ENCODE measurements around the gene CHTF18. TPM values are rescaled to one million over a fixed set of nuclear protein-coding genes. Genes with fewer than 3 reads are reported as not detected.
A peak's percentile ranks its signal among the peaks of the same experiment; 100 is the strongest.

CHTF18 gene
- total and polyA plus RNA-seq, 9 of the 15 experiments (the other 6 are each of a cell fraction or from before 2014, with no cell fraction given) = 2.5 to 123 (median 17.0) TPM

- TF ChIP-seq TGIF2 (CRISPR knock-in tag; IDR thresholded peaks at IDR 0.05) = peak; percentile 42; the same call in 1 of the 2 replicates
- TF ChIP-seq CHD1 (IDR thresholded peaks at IDR 0.05; ENCODE audit: low read length) = peak; percentile 35
- TF ChIP-seq SAFB (IDR thresholded peaks at IDR 0.05; ENCODE audit: borderline replicate concordance, low read depth, low read length) = 0 out of 2 replicates have a peak, but pooled peaks have one; percentile 12
Observed at GRCh38 chr16:740459-740763, 48.0 kb upstream of the CHTF18 start (continued).

- ATAC-seq (peak; percentile 93), FAIRE-seq (peak; percentile 80), DNase-seq (ENCODE audit: extremely low read depth in 1 of 4, low spot score in 3 of 4) (peak; percentile 94 to 95 (median 94))
- POLR2A ChIA-PET = interaction anchor here (0.5 to 1.9 kb wide), 10 partner anchors 9 to 47 kb away, joined by 3 to 11 read pairs (median 4); no protein-coding TSS in a partner anchor
- Histone ChIP-seq H4K20me1 (replicated peaks; ENCODE audit: control insufficient read depth, insufficient read depth, low read length) (no peaks in the 10 kb centered on the region; the same call in 1 of the 2 replicates), H3K9ac (ENCODE audit: insufficient read depth in 1 of 2, low read depth in 2 of 2, low read length in 2 of 2) (peak within 1 kb of the TSS; percentile 87 to 95), H3K27me3 (ENCODE audit: control insufficient read depth in 2 of 2, insufficient read depth in 2 of 2, low read length in 2 of 2) (no peaks in the 10 kb centered on the region), H3K4me1 (replicated peaks in 1 of 2; ENCODE audit: control insufficient read depth in 2 of 2, insufficient read depth in 2 of 2, low read length in 2 of 2) (peaks cover 18 to 78% of the 10 kb centered on the region in 2 experiments), H3K36me3 (ENCODE audit: control insufficient read depth, insufficient read depth, low read length) (peaks cover 32% of the 10 kb centered on the region; the same call in 2 of the 3 replicates), H3K4me3 (peak within 1 kb of the TSS; percentile 96), H3K9me1 (ENCODE audit: control insufficient read depth, insufficient read depth, low read length) (peaks cover 6% of the 10 kb centered on the region), H3K9me3 (replicated peaks; ENCODE audit: control insufficient read depth, insufficient read depth, low read depth, low read length) (no peaks in the 10 kb centered on the region), H3K27ac (ENCODE audit: extremely low read depth, low read depth, low read length) (peak within 1 kb of the TSS; percentile 90), H3K79me2 (ENCODE audit: control insufficient read depth, insufficient read depth, low read length) (peaks cover 15% of the 10 kb centered on the region), H3K4me2 (ENCODE audit: insufficient read depth, low read length) (peak within 1 kb of the TSS; percentile 85), H2AFZ (ENCODE audit: low read depth, low read length) (peak within 1 kb of the TSS; percentile 86)
- TSS peak; percentile 83 for BruUV-seq (replicated peaks)
- intact Hi-C loops (cut with micrococcal nuclease) (no loop called here), in situ Hi-C loops (cut with MboI) (loop anchor here (5.0 kb wide), 1 partner anchor 46 kb away; the partner anchor contains the start of genes CHTF18 and RPUSD1)
- under 1% methylated on average over 52 of the region's 79 CpGs for WGBS (ENCODE audit: insufficient coverage, low coverage, missing lambda C conversion rate)
- CTCF ChIA-PET (ENCODE audit: low intra/inter-chr PET ratio) = interaction anchor here (0.9 to 1.1 kb wide), 2 partner anchors 26 to 349 kb away, joined by 3 to 4 read pairs; partner anchors contain the start of gene METRN
- TF ChIP-seq ZNF232 (CRISPR knock-in tag; IDR thresholded peaks at IDR 0.05) (no peak), ATF7 (IDR thresholded peaks at IDR 0.05) (peak; percentile 98), THAP12 (CRISPR knock-in tag; IDR thresholded peaks at IDR 0.05) (peak; percentile 34; the same call in 1 of the 2 replicates), JUN (IDR thresholded peaks at IDR 0.05; ENCODE audit: borderline replicate concordance, low read depth, low read length) (peak; percentile 90), JUN (CRISPR knock-in tag; IDR thresholded peaks at IDR 0.05; ENCODE audit: borderline replicate concordance) (peak; percentile 95; the same call in 1 of the 2 replicates), HDAC3 (IDR thresholded peaks at IDR 0.05; ENCODE audit: borderline replicate concordance, partially characterized antibody) (no peak), NFIC (IDR thresholded peaks at IDR 0.05) (0 out of 2 replicates have a peak, but pooled peaks have one; percentile 3), HDAC6 (IDR thresholded peaks at IDR 0.05; ENCODE audit: low read depth, low read length) (no peak), FOXK1 (CRISPR knock-in tag; IDR thresholded peaks at IDR 0.05; ENCODE audit: borderline replicate concordance) (no peak)
- TF ChIP-seq, protein P1, sequence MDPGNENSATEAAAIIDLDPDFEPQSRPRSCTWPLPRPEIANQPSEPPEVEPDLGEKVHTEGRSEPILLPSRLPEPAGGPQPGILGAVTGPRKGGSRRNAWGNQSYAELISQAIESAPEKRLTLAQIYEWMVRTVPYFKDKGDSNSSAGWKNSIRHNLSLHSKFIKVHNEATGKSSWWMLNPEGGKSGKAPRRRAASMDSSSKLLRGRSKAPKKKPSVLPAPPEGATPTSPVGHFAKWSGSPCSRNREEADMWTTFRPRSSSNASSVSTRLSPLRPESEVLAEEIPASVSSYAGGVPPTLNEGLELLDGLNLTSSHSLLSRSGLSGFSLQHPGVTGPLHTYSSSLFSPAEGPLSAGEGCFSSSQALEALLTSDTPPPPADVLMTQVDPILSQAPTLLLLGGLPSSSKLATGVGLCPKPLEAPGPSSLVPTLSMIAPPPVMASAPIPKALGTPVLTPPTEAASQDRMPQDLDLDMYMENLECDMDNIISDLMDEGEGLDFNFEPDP (CRISPR knock-in tag; IDR thresholded peaks at IDR 0.05) = no peak
- TF ChIP-seq, protein P2, sequence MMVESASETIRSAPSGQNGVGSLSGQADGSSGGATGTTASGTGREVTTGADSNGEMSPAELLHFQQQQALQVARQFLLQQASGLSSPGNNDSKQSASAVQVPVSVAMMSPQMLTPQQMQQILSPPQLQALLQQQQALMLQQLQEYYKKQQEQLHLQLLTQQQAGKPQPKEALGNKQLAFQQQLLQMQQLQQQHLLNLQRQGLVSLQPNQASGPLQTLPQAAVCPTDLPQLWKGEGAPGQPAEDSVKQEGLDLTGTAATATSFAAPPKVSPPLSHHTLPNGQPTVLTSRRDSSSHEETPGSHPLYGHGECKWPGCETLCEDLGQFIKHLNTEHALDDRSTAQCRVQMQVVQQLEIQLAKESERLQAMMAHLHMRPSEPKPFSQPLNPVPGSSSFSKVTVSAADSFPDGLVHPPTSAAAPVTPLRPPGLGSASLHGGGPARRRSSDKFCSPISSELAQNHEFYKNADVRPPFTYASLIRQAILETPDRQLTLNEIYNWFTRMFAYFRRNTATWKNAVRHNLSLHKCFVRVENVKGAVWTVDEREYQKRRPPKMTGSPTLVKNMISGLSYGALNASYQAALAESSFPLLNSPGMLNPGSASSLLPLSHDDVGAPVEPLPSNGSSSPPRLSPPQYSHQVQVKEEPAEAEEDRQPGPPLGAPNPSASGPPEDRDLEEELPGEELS (CRISPR knock-in tag; IDR thresholded peaks at IDR 0.05; ENCODE audit: borderline replicate concordance) = no peak
Observed at GRCh38 chr16:740764-741505, 47.5 kb upstream of the CHTF18 start, which contains the start of gene CIAO3. CIAO3 (minus strand) TSS chr16:740997; CDS start chr16:740985, 12 bp downstream.
